GM18951 (cell line): Measurements from ENCODE around the gene POU2AF3.

Experiments
- POLR2A ChIP-seq: IDR thresholded peaks from 4 replicates; pipeline ENCODE4 v1.6.1; 2011; ENCODE audit warnings: mild to moderate bottlenecking; ENCODE audit not compliant: insufficient read length, insufficient read depth; ENCODE audit errors: extremely low read depth
- in situ Hi-C: fragments of 300-500 bp; cut with MboI; formaldehyde crosslinking; loops from one replicate; pipeline ENCODE4 v1.12.0; 2022; ENCODE audit warnings: low sequenced_read_pairs, mixed read lengths, inconsistent platforms; ENCODE audit not compliant: unreplicated experiment

The POU2AF3 gene

GRCh38 chr11:111324277-111324720 is 26.0 kb downstream of the POU2AF3 start:
- TF ChIP-seq POLR2A, result no peak
- in situ Hi-C loops, result no loop called here

GRCh38 chr11:111325259-111325658 is 26.9 kb downstream of the POU2AF3 start:
- no peak for TF ChIP-seq POLR2A
- in situ Hi-C loops, result no loop called here

- no peak for TF ChIP-seq POLR2A
- in situ Hi-C loops, result no loop called here
Measured at GRCh38 chr11:111326824-111327223, 28.5 kb downstream of the POU2AF3 start.

GRCh38 chr11:111327908-111328624 is 29.7 kb downstream of the POU2AF3 start:
- no peak for TF ChIP-seq POLR2A

GRCh38 chr11:111329306-111330204 is 31.2 kb downstream of the POU2AF3 start:
- TF ChIP-seq POLR2A, result no peak
- in situ Hi-C loops, result no loop called here

More at GRCh38 chr11:111327908-111328624, 29.7 kb downstream of the POU2AF3 start:
- in situ Hi-C loops, result no loop called here

GRCh38 chr11:111330234-111330893 is 32.0 kb downstream of the POU2AF3 start:
- no peak for TF ChIP-seq POLR2A
- in situ Hi-C loops, result no loop called here

- no peak for TF ChIP-seq POLR2A
- in situ Hi-C loops, result no loop called here
Measured at GRCh38 chr11:111331711-111332479, 33.5 kb downstream of the POU2AF3 start.

- no peak for TF ChIP-seq POLR2A
- in situ Hi-C loops, result no loop called here
Measured at GRCh38 chr11:111334532-111335502, 36.5 kb downstream of the POU2AF3 start.

- TF ChIP-seq POLR2A, result no peak
- in situ Hi-C loops, result no loop called here
Measured at GRCh38 chr11:111335549-111335948, 37.2 kb downstream of the POU2AF3 start.

GRCh38 chr11:111336062-111336461 is 37.7 kb downstream of the POU2AF3 start:
- no peak for TF ChIP-seq POLR2A
- in situ Hi-C loops, result no loop called here

GRCh38 chr11:111336582-111337256 is 38.4 kb downstream of the POU2AF3 start:
- in situ Hi-C loops, result no loop called here
- TF ChIP-seq POLR2A, result no peak
